Inferior parietal cortex (tissue), 1 donor: ENCODE data around the gene MCHR2.

Source experiments
- DNase-seq: peaks from one replicate; pipeline ENCODE4 v3.0.0-alpha.2; 2016; ENCODE audit errors: extremely low spot score

The MCHR2 gene

GRCh38 chr6:99905209-99906106, 88.6 kb downstream of the MCHR2 start:
- peak; percentile 53 for DNase-seq

DNA sequence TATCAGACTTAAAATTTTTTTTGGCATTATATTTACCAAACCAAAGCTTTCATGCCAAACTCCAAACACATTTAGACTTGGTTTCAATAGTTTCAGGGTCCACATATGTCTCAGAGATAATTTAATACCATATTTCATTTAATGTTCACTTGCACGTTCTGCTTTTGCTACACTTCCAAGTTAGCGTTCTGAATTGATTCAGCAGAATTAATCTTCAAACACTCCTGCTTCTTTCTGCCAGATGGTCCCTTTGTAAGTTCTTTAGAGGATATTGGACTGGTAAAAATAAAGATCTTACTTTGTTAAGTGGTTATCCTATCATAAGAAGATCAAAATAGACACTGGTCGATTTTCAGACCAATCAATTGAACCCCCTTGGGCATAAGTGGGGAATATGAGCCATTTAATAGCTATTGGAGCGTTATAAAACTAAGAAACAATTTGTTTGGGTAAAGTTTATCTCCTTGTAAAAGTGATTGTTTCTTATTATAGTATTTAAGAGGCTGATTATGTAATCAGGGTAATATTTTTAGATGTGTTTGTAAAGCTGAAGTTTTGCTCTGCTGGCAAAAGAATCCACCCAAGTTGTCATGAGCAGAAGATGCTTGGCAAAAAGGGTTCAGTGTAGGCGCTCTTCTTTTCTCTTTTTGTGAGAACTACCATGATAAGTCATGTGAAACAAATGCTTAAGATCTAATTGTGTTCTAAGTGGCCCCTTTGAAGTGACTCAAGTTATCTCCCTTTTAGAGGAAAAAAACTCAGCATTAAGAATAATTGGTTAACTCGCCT, 92.2 kb downstream of the MCHR2 start:
- DNase-seq: no peak

- DNase-seq: no peak
Measured at GRCh38 chr6:99894815-99895214, 99.2 kb downstream of the MCHR2 start.

DNA sequence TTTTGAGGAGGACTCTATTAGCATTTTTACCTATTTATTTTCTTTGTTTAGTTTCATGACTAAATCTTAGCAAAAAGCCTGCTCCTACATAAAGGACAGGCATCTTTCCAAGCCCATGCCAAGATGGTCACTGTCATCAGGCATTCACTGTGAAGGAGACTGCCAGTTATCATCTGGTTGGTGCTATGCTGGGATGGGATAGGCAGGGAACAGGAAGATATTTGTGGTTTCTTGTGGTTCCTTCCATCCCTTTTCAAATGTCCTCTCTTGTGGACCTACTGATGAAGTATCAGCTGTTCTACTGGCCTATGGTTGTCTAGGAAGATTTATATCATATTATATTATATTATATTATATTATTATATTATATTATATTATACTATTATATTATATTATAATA, 107.0 kb downstream of the MCHR2 start:
- no peak for DNase-seq

- DNase-seq: no peak
Measured at GRCh38 chr6:99885051-99885450, 109.0 kb downstream of the MCHR2 start.

GRCh38 chr6:99882128-99882702, 111.8 kb downstream of the MCHR2 start:
- DNase-seq: no peak

GRCh38 chr6:99879431-99879830, 114.6 kb downstream of the MCHR2 start:
- DNase-seq: no peak

DNA sequence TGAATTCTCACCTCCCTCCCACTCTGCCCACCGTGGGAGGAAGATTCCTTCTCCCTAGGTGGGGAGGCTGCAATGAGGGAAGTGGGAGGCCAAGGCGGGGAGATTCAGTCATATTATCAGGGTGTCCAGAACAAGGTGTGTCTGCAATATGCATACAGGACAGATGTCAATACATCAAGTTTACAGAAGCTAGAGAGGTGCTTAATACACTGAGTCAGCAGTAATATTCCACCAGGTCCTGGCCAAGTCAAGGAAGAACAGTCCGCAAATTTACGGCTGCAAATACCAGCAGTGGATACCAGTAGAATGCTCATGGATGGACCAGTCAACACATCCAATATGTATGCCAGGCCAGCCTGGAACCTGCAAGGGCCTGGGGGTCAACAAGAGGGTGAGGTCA, 119.0 kb downstream of the MCHR2 start:
- no peak for DNase-seq

DNA sequence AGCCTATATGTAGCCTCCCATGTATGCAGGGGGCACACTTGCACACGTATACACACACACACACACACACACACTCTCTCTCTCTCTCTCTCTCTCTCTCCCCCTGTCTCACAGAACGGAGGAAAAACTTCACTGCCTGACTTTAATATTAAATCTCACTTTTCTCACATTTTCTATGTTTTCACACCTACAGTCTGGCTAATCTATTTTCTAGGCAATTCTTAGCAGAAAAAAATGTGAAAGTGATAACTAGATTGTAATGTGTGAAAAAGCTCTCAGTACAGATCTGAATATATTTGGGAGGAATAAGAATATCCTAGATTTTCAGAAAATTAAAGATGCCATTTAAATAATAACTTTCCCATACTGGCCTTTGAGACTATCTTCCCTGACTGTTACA, 120.9 kb downstream of the MCHR2 start:
- DNase-seq: no peak

GRCh38 chr6:99871641-99872040, 122.4 kb downstream of the MCHR2 start:
- DNase-seq: no peak
